Ovary (tissue), 9 donors: ENCODE data around the gene ASB13. TPM values are rescaled to one million over a fixed set of nuclear protein-coding genes. Genes with fewer than 3 reads are reported as not detected.

Source experiments
- DNase-seq, 5 donors: peaks; one replicate each; pipeline ENCODE4 v3.0.0-alpha.2; 2019 to 2020
- H3K27ac ChIP-seq, 2 donors: fragments of 200-600 bp; one replicate each; pipeline versions ENCODE4 v1.5.1 to v1.8.0; 2019 to 2022
- H3K27me3 ChIP-seq: fragments of 200-600 bp; one replicate; pipeline ENCODE4 v1.8.0; 2022
- H3K36me3 ChIP-seq: fragments of 200-600 bp; sonication (generic); one replicate; pipeline ENCODE4 v1.5.1; 2019
- H3K4me1 ChIP-seq: one replicate; pipeline ENCODE4 v1.8.1; 2013; ENCODE audit warnings: mild to moderate bottlenecking, moderate library complexity; ENCODE audit not compliant: insufficient read depth
- H3K4me3 ChIP-seq: fragments of 200-600 bp; sonication (generic); one replicate; pipeline ENCODE4 v1.5.1; 2017
- H3K9me3 ChIP-seq, 2 donors: fragments of 200-600 bp in 1 of 2; sonication (generic) in 1 of 2; one replicate each; pipeline versions ENCODE4 v1.5.1 to v1.8.1; 2013 to 2019; ENCODE audit warnings: mild to moderate bottlenecking in 1 of 2, moderate library complexity in 1 of 2
- CTCF ChIP-seq, 3 donors: fragments of 450-650 bp in 2 of 3; fragments of 200-600 bp in 1 of 3; IDR thresholded peaks; one replicate each; pipeline versions ENCODE4 v1.5.1 to v1.8.0; 2016 to 2022; ENCODE audit warnings: antibody characterized with exemption in 3 of 3, mild to moderate bottlenecking in 1 of 3
- EP300 ChIP-seq: sonication (generic); formaldehyde crosslinking; IDR thresholded peaks from one replicate; pipeline ENCODE4 v1.6.1; 2017; ENCODE audit warnings: antibody characterized with exemption
- POLR2A ChIP-seq: fragments of 450-650 bp; IDR thresholded peaks from one replicate; pipeline ENCODE4 v1.6.1; 2017; ENCODE audit warnings: antibody characterized with exemption, mild to moderate bottlenecking, moderate library complexity
- WGBS, 3 donors: extraction: QIAGEN DNeasy Blood & Tissue Kit in 1 of 3; methylation state at CpG; one replicate each; pipeline versions ENCODE4 v1.1.5 to v1.1.7; 2013 to 2017; 5-methylcytosine and 5-hydroxymethylcytosine counted together
- intact Hi-C, 4 donors: fragments of 100-400 bp; cut with DNase I; formaldehyde crosslinking; loops; one replicate each; pipeline versions ENCODE4 v1.11.0 to v1.15.1; 2022 to 2023
- polyA plus RNA-seq, 2 donors: library from polyadenylated mRNA; stranded (reverse); fragments of 200-250 nt in 1 of 2; fragments of 350-450 nt in 1 of 2; fragmentation: Illumina TruSeq in 1 of 2; extraction: RNeasy Lipid Tissue Mini Kit (QIAGEN cat#74804) in 1 of 2; gene quantifications; one replicate each; pipeline ENCODE4 v1.2.3, GENCODE V29; 2013 to 2014
- total RNA-seq, 7 donors: library from RNA; depleted of rRNA in 2 of 7; stranded (reverse); fragments of >200 nt in 2 of 7; fragmentation: NEBNext Ultra II Directional in 3 of 7; extraction: Animal tissue kit (Norgen Biotek cat#: 25700) in 3 of 7; gene quantifications; one replicate each; pipeline versions ENCODE4 v1.1.0 to v1.2.4, GENCODE V29; 2016 to 2023
- donor health status: DM: no; HTN: no; CAD: no; lungs with moderate emphysema.
- donor health status: DM: no; HTN: no; CAD: no.
- donor health status: Bipolar disorder and iron deficiency.
- donor health status: DM: yes; HTN: yes; CAD: no.
- donor health status: DM: no; HTN: no; CAD: no.
- donor health status: DM: yes; HTN: yes; CAD: no.

ASB13 gene
- total and polyA plus RNA-seq, 9 donors: 15.0 to 45.6 (median 23.2) TPM

- H3K9me3 ChIP-seq: no peaks in the 10 kb centered on the region
- WGBS, 3 donors: 68 to 76% (median 70%) methylated on average over 2 of the region's 2 CpGs
- intact Hi-C loops: loop anchor here in 1 of 4 donors (10.0 kb wide), 1 partner anchor 135 kb away; the partner anchor contains the start of gene GDI2
Measured at GRCh38 chr10:5679606-5680005, 13.2 kb upstream of the ASB13 start.

GRCh38 chr10:5679037-5679435 is 12.6 kb upstream of the ASB13 start:
- Histone ChIP-seq H3K9me3 (no peaks in the 10 kb centered on the region), H3K27ac (no peak overlapping the region), H3K36me3 (no peaks in the 10 kb centered on the region), H3K4me3 (no peak overlapping the region), H3K27me3 (no peaks in the 10 kb centered on the region), H3K4me1 (no peaks in the 10 kb centered on the region)
- 86 to 93% (median 87%) methylated on average over 3 of the region's 3 CpGs for WGBS, 3 donors
- intact Hi-C loops: no loop called here
- TF ChIP-seq POLR2A: no peak
- TF ChIP-seq CTCF (IDR thresholded peaks at IDR 0.05): no peak
- no peak for TF ChIP-seq EP300
- no peak for DNase-seq

More at GRCh38 chr10:5679606-5680005, 13.2 kb upstream of the ASB13 start:
- H3K36me3 ChIP-seq: no peaks in the 10 kb centered on the region
- H3K4me3 ChIP-seq: no peak overlapping the region
- no peak for DNase-seq
- H3K27ac ChIP-seq: no peak overlapping the region
- no peaks in the 10 kb centered on the region for H3K4me1 ChIP-seq
- no peak for TF ChIP-seq CTCF (IDR thresholded peaks at IDR 0.05)
- TF ChIP-seq EP300: no peak
- TF ChIP-seq POLR2A: no peak
- no peaks in the 10 kb centered on the region for H3K27me3 ChIP-seq

GRCh38 chr10:5678397-5679036 is 12.1 kb upstream of the ASB13 start:
- no peaks in the 10 kb centered on the region for H3K36me3 ChIP-seq
- H3K9me3 ChIP-seq: no peaks in the 10 kb centered on the region
- no peak for DNase-seq
- H3K4me3 ChIP-seq: no peak overlapping the region
- intact Hi-C loops: no loop called here
- H3K4me1 ChIP-seq: no peaks in the 10 kb centered on the region
- H3K27me3 ChIP-seq: no peaks in the 10 kb centered on the region
- H3K27ac ChIP-seq: no peak overlapping the region
- 68 to 76% (median 70%) methylated on average over 9 of the region's 9 CpGs for WGBS, 3 donors
- TF ChIP-seq CTCF (IDR thresholded peaks at IDR 0.05) (no peak), EP300 (no peak), POLR2A (no peak)

- WGBS, 3 donors: 74 to 84% (median 77%) methylated on average over 8 of the region's 8 CpGs
- intact Hi-C loops: no loop called here
- Histone ChIP-seq H3K27me3 (no peaks in the 10 kb centered on the region), H3K4me3 (no peak overlapping the region), H3K4me1 (peaks cover 2% of the 10 kb centered on the region), H3K27ac (no peak overlapping the region), H3K36me3 (no peaks in the 10 kb centered on the region), H3K9me3 (no peaks in the 10 kb centered on the region)
- TF ChIP-seq CTCF (IDR thresholded peaks at IDR 0.05) (no peak), EP300 (no peak), POLR2A (no peak)
- DNase-seq: no peak
Measured at GRCh38 chr10:5670662-5671375, 4.4 kb upstream of the ASB13 start.
